GM18868 (cell line): ENCODE measurements around the gene SPINT2.
"Not testable (repeated sequence)": the region's sequence is repeated elsewhere in the genome, so short reads cannot be mapped to it uniquely, and the experiment has no call there.

Experiments
- ATAC-seq: cut with Tn5 transposase; IDR thresholded peaks from one replicate; pipeline ENCODE4 v1.9.1; 2021; ENCODE audit warnings: mild to moderate bottlenecking, moderate library complexity; ENCODE audit not compliant: unreplicated experiment

SPINT2 gene, protein sequence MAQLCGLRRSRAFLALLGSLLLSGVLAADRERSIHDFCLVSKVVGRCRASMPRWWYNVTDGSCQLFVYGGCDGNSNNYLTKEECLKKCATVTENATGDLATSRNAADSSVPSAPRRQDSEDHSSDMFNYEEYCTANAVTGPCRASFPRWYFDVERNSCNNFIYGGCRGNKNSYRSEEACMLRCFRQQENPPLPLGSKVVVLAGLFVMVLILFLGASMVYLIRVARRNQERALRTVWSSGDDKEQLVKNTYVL

DNA sequence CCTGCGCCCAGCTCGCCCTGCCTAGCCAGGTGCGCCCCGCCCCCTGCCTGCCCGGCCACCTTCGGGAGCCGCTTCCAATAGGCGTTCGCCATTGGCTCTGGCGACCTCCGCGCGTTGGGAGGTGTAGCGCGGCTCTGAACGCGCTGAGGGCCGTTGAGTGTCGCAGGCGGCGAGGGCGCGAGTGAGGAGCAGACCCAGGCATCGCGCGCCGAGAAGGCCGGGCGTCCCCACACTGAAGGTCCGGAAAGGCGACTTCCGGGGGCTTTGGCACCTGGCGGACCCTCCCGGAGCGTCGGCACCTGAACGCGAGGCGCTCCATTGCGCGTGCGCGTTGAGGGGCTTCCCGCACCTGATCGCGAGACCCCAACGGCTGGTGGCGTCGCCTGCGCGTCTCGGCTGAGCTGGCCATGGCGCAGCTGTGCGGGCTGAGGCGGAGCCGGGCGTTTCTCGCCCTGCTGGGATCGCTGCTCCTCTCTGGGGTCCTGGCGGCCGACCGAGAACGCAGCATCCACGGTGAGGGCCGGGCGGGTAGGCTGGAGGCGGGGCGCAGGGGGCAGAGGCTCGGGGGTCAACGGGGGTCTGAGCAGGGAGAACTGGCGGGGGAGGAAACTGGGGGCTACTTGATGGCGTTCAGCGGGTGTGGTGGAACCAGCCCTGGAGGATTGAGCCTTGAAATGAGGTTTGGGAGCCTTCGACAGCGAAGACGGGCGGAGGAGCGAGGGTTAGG, at the start of gene SPINT2:
TSS of gene SPINT2 (plus strand) at position 88 of the 727 bp plus-strand sequence. CDS start at position 408, 320 bp downstream.
- peak; percentile 24 for ATAC-seq

GRCh38 chr19:38216785-38217641, 47.4 kb upstream of the SPINT2 start:
- ATAC-seq: no peak

DNA sequence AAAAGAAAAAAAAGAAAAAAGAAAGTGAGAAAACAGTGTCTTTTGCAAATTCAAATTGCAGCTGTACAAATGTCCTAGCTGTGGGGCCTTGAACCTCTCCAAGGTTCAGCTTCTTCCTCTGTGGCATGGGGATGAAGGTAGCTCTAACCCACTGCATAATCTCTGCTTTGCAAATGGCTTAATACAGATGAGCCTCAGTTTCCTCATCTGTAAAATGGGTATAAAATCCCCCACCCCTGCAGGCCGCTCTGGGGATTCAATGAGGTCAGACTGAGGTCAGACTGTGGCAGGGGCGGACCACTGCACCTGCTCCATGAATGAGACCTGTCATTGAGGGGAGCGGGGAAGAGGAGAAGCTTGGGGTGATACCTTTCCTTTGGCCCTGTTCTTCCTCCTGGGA, 46.2 kb upstream of the SPINT2 start:
- ATAC-seq: no peak

- ATAC-seq: no peak
Observed at GRCh38 chr19:38219221-38219620, 45.2 kb upstream of the SPINT2 start.

DNA sequence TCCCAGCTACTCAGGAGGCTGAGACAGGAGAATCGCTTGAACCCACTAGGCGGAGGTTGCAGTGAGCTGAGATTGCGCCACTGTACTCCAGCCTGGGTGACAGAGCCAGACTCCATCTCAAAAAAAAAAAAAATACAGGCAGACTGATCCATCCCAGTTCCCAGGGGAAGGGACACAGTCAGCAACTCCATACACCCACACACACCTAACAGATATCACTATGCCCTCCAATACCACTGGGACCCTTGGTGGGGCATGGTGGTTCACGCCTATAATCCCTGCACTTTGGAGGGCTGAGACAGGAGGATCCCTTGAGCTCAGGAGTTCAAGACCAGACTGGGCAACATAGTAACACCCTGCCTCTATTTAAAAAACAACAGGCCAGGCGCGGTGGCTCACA, 43.0 kb upstream of the SPINT2 start:
- ATAC-seq: no peak

DNA sequence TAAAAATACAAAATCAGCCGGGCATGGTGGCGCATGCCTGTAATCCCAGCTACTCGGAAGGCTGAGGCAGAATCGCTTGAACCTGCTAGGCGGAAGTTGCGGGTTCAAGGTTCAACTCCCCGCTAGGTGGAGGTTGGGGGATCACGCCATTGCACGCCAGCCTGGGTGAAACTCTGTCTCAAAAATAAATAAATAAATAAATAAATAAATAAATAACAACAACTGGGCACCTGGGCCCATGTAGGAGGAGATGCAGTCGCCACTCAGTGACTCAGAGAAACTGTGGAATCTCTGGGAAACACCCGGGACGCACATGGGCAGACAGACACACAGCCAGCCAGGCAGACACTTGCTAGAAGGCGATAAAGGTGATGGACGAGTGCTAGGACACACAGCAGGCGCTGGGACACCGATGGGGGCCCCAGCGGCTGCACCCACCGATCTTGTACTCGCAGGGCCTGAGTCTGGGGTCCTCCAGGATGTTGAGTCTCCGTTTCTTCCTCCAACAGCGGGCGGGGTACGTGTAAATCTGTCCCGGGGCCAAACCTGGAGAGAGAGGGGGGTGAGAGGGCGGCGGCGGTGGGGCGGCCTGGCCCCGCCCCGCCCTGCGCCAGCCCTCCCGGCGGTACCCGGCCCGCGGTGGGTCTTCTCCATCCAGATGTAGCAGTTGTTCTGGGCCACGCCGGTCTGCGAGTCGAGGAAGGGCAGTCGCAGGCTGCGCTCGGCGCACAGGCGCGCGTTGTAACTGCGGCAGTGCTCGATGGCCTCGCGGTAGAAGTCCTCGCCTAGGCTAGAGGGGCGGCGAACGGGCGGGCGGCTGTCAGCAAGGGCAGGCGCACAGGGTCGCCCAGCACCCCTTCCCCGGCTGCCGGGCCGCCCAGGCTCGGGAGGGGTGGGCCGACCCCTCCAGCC, 42.2 kb upstream of the SPINT2 start:
- no peak for ATAC-seq

- ATAC-seq: no peak
Observed at GRCh38 chr19:38223119-38223523, 41.3 kb upstream of the SPINT2 start.

GRCh38 chr19:38223617-38224013, 40.8 kb upstream of the SPINT2 start:
- no peak for ATAC-seq

- ATAC-seq: peak; percentile 72
Observed at GRCh38 chr19:38224014-38224862, 40.1 kb upstream of the SPINT2 start, which contains the start of gene DPF1. DPF1 (minus strand) TSS chr19:38224222; CDS start chr19:38224142, 80 bp downstream.

DNA sequence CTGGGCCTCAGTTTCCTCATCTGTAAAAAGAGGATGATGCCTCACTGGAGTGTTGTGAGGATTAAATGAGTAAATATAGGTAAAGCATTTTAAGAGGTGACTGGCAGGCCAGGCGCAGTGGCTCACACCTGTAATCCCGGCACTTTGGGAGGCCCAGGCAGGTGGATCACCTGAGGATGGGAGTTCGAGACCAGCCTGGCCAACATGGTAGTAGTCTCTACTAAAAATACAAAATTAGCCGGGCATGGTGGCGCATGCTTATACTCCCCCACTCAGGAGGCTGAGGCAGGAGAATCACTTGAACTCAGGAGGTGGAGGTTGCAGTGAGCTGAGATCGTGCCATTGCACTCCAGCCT, 39.5 kb upstream of the SPINT2 start:
- ATAC-seq: not testable (repeated sequence)

DNA sequence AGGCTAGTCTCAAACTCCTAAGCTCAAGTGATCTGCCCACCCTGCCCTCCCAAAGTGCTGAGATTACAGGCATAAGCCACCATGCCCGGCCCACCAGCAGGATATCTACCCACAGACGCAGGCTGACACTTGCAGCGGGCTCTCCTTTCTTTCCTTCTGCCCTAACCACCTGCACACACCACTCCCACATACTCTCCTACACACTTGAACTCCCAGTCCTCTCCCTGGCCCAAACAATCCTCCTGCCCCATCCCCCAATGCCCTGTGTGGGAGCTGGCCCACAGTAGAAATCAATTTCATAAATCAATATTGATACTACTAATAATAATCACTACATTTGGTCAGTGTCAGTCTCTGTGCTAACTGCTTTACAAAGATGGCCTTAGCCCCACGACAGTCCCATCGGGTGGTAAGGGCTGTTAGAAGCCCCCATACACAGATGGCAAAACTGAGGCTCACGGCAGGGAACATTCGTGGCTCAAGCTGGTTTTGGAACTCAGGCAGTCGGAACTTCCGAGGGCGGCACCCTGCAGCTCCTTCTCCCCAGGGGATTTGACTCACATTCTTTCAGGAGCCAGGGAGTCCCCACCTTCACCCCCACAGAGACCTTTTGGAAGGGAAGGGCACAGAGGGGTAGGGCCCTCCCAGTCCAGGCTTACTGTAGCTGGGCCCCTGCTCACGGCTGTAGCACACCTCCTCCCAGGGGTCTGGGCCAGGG, 36.9 kb upstream of the SPINT2 start:
- ATAC-seq: no peak

- no peak for ATAC-seq
Observed at GRCh38 chr19:38228005-38228377, 36.4 kb upstream of the SPINT2 start.

DNA sequence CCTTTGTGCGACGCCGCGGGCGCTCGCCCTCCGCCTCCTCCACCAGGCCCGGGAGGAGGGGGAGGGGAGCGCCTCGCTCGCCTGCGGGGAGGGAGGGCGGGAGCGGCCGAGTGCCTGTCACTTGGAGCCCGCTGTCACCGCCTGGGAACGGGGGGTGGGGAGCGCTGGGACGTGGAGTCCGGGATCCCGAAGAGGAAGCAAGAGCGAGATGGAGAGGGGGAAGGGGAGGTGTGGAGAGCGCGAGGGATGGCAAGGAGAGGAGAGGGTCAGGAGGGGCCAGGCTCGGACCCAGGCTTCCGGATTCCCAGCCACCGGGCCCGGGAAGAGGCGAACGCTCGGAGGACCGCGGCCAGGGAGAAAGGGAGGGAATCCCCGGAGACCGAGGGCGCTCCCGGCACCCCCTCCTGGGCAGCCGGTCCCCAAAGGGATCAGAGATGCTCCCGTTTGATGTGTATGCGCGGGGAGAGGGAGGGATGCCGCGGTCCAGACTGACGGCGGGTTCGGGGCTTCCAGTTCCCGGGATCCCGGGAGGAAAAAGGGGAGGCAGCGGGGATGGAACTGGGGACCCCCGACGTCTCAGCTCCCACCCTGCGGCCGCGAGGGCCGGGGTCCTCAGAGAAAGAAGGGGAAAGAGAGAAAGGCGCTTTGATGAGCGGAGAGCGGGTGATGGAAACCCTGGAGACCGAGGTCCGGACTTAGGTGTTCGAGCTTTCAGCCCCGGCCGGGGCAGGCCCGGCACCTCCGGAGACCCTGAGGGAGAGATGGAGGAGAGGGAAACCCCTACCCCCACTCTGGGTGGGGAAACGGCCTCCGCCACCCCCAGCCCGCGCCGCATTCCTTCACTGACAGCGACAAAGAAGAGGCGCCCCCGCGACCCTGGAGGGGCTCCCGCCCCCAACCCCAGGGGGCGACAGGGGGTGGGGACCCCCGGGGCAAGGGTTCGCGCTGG, 35.6 kb upstream of the SPINT2 start:
- no peak for ATAC-seq

DNA sequence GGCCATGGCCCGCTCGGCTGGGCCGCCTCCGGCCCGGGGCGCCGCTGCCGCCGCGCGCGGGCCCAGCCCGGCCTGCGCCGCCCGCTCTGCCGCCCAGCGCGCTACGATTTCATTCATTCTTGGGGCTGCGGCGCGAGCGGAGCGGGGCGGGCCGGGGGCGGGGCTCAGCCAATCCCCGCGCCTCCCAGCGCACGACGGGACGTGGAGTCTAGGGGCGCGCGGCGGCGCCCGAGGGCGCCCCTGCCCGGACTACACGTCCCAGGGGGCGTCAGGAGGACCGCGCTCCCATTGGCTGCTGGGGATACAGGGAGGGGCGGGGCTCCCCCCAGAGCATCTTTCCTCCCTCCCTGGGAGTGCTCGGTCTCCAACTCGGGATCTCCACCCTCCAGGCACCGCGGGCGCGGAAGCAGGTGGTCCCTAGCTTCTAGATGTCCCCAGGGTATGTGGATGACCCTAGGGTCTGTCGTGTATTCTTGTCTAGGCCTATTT, 34.7 kb upstream of the SPINT2 start:
- peak; percentile 56 for ATAC-seq

- ATAC-seq: not testable (repeated sequence)
Observed at GRCh38 chr19:38230506-38231133, 33.8 kb upstream of the SPINT2 start.

DNA sequence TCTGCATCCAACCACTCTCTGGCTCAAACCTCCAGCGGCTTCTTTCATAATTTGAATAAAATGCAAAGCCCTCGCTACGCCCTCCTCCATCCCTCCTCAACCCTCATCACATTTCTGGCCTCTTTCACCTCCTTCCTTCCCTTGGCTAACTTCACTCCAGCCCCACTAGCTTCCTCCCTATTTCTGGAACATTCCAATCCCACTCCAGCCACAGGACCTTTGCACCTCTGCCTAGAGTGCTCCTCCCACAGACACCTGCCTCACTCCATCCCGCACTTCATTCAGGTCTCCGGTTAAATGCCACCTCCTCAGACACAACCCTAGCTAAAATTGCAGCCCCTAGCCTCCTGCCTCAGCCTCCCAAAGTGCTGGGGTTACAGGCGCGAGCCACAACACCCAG, 32.5 kb upstream of the SPINT2 start:
- ATAC-seq: no peak

DNA sequence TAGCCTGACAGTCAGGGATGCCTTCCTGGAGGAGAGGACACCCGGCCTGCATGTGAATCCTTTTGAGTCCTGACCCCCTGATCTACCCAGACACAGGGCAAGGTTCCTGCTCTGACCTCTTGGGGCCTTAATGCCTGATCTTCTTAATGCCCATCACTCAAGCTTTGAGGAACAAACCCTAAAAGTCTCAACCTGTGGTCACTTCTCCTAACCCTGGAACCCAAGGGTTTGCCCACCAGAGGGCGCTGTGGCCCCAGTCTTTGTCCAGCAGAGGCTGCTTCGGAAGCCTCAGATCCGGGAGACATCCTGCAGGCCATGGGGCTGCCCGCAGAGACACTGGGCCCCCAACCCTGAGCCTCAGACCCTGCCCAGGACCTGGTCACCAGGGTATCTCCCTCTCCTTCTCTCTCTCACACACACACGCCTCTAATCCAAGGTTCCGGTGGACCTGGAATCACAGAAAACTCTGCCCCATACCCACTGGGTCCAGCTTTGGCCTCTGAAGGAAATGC, 30.6 kb upstream of the SPINT2 start:
- ATAC-seq: no peak
